GM21529 (cell line): Measurements from ENCODE around the gene MAGEB4.

Experiments
- ATAC-seq: cut with Tn5 transposase; IDR thresholded peaks from one replicate; pipeline ENCODE4 v1.9.1; 2021; ENCODE audit not compliant: unreplicated experiment

Gene MAGEB4

DNA sequence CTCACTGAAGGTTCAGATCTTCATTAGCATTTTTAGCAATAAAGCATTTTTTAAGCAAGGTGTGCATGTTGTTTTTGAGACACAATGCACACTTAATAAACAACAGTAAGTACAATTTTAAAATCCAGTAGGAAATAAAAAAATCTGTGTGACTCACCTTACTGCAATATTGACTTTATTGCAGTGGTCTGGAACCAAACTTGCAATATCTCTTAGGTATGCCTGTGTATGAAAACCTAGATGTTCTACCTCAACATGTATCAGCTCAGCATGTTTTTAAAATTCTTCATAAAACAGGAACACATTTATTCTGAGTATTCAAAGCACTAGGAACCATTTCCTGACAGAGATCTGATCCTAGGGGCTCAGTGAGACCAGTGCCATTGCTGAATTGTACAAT, 40.7 kb downstream of the MAGEB4 start:
- no peak for ATAC-seq

DNA sequence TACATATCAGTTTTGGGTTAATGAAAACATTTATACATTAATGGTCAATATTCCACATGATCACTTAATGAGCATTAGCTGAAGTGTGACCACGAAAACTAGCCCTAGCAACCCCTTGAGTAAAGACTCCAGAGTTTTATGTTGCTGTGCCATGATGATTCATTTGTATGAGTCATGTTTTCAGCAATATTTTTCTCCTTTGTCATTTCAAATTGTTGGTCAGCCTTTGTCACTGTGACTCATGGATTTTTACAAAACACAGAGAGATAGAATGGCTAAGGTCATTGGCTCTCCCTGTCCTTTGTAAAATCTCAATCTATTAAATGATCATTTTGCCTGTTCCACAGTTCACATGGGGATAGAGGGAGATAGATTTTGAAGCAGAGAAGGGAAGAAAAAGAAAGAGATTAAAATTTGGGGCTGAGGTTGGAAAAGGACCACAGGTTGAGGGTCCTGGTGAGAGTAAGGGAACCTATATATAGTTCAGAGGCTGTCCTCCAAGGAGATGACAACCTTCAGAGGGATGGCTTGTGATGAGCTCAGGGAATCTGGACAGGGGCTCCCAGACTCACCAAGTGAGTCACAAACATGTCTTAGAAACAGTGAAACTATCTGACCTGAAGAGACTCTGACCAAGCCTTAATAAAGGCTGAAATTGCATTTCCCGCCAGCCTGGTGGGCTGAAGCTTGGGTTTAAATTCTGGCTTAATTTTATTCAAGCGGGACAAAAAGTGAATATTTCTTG, 41.8 kb downstream of the MAGEB4 start:
- no peak for ATAC-seq
